Subcutaneous adipose tissue (tissue), 4 donors: Measurements from ENCODE around the gene PATJ. TPM values are rescaled to one million over a fixed set of nuclear protein-coding genes. Genes with fewer than 3 reads are reported as not detected.

Experiments
- total RNA-seq, 4 donors: library from RNA; depleted of rRNA; stranded (reverse); fragments of >200 nt; gene quantifications; one replicate each; pipeline ENCODE4 v1.1.0, GENCODE V29; 2016
- TF ChIP-seq, protein P1 (sequence below): fragments of 450-650 bp; IDR thresholded peaks from one replicate; pipeline ENCODE4 v1.5.1; 2016; ENCODE audit warnings: low read depth, mild to moderate bottlenecking, control low read depth, antibody characterized with exemption, moderate library complexity

The PATJ gene
- total RNA-seq, 4 donors from 2014 or later = 12.2 to 21.6 (median 19.1) TPM

DNA sequence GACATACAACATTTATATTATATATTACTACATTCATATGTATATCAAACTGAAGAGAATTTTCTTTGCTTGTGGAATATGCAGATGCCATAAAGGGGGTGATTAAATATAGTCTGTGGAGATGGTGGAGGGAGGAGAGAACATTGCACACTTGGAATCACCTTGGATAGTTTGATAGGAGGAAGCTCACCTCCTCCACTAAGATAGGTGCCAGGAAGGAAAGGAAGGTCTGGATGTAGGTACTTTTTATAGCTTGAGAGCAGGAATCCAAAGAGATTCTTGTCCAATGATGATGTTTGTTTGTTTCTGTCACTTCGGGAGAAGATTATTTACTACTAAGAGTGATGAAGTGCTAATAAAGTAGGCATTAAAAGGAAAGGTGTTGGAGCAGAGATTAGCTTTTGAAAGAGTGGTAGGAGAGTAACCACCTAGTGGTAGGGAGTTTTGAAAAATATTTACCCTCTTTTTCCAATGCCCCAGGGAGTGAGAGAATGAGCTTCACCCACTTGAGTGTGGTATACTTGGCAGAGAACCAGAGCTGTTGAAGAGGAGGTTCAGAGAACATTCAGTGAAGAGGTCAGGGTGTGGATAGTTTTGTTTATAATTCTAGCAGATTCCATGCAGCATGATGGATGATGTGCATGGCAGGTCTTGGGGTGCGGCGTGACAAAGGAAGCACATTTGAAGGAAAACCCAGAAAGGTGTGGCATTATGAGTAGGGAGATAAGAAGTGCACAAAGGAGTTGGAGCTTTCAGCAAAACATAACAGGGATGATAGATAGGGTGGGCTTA, 145.0 kb downstream of the PATJ start:
- TF ChIP-seq, protein P1, sequence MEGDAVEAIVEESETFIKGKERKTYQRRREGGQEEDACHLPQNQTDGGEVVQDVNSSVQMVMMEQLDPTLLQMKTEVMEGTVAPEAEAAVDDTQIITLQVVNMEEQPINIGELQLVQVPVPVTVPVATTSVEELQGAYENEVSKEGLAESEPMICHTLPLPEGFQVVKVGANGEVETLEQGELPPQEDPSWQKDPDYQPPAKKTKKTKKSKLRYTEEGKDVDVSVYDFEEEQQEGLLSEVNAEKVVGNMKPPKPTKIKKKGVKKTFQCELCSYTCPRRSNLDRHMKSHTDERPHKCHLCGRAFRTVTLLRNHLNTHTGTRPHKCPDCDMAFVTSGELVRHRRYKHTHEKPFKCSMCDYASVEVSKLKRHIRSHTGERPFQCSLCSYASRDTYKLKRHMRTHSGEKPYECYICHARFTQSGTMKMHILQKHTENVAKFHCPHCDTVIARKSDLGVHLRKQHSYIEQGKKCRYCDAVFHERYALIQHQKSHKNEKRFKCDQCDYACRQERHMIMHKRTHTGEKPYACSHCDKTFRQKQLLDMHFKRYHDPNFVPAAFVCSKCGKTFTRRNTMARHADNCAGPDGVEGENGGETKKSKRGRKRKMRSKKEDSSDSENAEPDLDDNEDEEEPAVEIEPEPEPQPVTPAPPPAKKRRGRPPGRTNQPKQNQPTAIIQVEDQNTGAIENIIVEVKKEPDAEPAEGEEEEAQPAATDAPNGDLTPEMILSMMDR = no peak

DNA sequence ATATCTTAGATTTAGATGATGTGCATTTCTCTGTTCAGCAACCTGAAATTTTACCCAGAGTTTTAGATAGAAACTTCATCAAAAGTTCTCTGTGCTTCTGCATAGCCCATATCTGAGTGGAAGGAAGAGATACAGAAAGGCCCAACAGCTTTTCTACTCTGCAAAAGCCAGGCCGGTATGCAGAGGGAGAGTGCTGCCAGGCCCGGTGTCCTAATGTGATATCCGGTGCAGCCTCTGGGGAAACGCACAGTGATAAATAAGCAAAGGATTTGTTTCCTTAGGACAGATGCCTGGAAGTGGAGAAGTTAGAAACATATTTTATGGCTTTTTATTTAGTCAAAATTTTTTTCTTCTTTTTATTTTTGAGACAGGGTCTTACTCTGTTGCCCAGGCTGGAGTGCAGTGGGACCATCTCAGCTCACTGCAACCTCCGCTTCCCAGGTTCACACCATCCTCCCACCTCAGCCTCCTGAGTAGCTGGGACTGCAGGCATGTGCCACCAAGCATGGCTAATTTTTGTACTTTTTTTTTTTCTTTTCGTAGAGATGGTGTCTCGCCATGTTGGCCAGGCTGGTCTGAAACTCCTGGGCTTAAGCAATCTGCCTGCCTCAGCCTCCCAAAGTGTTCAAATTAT, 145.8 kb downstream of the PATJ start:
- TF ChIP-seq, protein P1 = no peak

DNA sequence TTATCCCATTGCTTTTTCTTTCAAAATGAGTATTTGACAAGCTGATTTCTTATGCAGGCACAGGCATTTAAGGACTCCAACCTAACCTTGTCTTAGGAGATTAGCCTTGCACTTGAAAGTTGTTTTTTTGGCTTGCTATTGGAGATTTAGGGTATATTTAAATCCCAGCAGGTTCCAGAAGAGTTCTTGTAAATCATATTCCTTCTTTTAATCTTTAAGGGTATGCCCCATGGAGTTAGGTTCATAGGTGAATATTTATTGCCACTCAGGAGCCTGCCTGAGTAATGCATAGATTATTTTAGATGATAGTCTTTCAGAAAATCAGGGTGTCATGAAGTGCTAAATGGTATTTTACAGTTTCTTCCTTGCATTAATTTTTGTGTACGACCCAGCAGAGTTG, 146.5 kb downstream of the PATJ start:
- TF ChIP-seq, protein P1 = no peak

DNA sequence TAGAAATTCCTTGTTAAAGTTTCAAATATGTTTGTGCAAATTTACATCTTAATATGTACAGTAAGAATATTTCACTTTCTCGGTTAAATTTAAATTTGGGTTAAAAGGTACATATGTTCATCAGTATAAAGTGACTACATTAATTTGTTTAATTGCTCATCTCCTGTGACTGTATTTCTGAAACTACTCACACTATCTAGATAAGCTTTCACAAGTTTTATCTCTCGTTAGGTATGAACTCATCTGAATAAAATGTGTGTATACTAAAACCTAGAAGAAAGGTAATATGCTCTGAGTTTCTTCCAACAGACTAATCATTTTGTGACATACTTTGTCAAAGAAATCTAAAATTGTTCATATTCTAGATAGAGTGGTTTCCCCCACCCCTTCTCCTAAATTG, 150.7 kb downstream of the PATJ start:
- TF ChIP-seq, protein P1 = no peak

DNA sequence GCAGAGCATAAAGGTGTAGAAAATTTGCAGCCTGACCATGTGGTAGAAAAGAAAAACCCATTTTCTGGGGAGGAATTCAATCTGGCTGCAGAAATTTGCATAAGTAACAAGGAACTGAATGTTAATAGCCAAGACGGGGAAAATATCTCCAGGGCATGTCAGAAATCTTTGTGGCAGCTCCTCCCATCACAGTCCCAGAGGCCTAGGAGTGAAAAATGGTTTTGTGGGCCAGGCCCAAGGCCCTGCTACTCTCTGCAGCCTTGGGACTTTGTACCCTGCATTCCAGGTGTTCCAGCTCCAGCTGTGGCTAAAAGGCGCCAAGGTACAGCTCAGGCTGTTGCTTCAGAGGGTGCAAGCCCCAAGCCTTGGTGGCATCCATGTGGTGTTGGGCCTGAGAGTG, 152.9 kb downstream of the PATJ start:
- TF ChIP-seq, protein P1 = no peak

DNA sequence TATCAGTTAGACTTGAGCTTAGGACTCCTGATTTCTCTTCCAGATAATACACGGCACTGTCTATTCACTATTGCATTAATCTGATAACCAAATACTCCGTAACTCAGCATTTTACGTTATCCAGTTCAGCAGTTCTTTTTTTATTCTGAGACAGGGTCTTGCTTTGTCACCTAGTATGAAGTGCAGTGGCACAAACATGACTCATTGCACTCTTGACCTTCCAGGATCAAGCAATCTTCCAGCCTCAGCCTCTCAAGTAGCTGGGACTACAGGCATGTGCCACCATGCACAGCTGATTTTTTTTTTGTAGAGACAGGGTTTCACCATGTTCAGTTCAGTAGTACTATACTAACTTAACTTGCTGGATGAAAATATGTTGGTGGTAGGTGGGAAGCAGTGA, 156.4 kb downstream of the PATJ start:
- TF ChIP-seq, protein P1 = no peak

DNA sequence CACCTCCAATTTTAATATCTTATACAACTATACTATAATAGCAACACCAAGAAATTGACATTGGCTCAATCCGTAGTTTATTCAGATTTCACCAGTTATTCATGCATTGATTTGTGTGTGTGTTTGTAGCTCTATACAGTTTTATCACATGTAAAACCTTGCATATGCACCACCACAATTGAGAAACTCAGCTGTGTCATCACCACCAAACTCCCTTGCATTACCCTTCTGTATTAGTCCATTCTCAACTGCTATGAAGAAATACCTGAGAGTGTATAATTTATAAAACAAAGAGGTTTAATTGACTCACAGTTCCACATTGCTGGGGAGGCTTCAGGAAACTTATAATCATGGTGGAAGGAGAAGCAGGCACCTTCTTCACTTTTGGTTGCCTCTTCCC, 162.1 kb downstream of the PATJ start:
- TF ChIP-seq, protein P1 = no peak
